GM19043 (cell line): ENCODE data around the gene PIPOX.

Experiments
- ATAC-seq: cut with Tn5 transposase; IDR thresholded peaks from one replicate; pipeline ENCODE4 v1.9.1; 2021; ENCODE audit warnings: low read depth; ENCODE audit not compliant: unreplicated experiment

PIPOX gene

GRCh38 chr17:29046473-29046839 is 3.5 kb downstream of the PIPOX start:
- ATAC-seq, result no peak

- ATAC-seq, result no peak
These were observed 5.8 kb downstream of the PIPOX start for GRCh38 chr17:29048440-29049368.

GRCh38 chr17:29049541-29050145 is 6.7 kb downstream of the PIPOX start:
- no peak for ATAC-seq

- ATAC-seq, result no peak
These were observed 7.2 kb downstream of the PIPOX start for GRCh38 chr17:29050176-29050575.

GRCh38 chr17:29051194-29051593 is 8.3 kb downstream of the PIPOX start:
- ATAC-seq, result no peak

- no peak for ATAC-seq
These were observed 8.8 kb downstream of the PIPOX start for GRCh38 chr17:29051731-29052130.

GRCh38 chr17:29054835-29055234 is 11.9 kb downstream of the PIPOX start:
- ATAC-seq, result no peak

- ATAC-seq, result no peak
These were observed 14.4 kb downstream of the PIPOX start for GRCh38 chr17:29057361-29057760.

- no peak for ATAC-seq
These were observed 15.4 kb downstream of the PIPOX start for GRCh38 chr17:29058391-29058790.

GRCh38 chr17:29059281-29059680 is 16.3 kb downstream of the PIPOX start:
- ATAC-seq, result no peak

GRCh38 chr17:29060475-29060874 is 17.5 kb downstream of the PIPOX start:
- no peak for ATAC-seq

- ATAC-seq, result no peak
These were observed 18.1 kb downstream of the PIPOX start for GRCh38 chr17:29061036-29061435.

GRCh38 chr17:29062215-29062614 is 19.3 kb downstream of the PIPOX start:
- ATAC-seq, result no peak

- ATAC-seq, result no peak
These were observed 21.1 kb downstream of the PIPOX start for GRCh38 chr17:29063992-29064391.

- no peak for ATAC-seq
These were observed 23.1 kb downstream of the PIPOX start for GRCh38 chr17:29066047-29066446.

- no peak for ATAC-seq
These were observed 23.7 kb downstream of the PIPOX start for GRCh38 chr17:29066606-29067005.

- no peak for ATAC-seq
These were observed 25.9 kb downstream of the PIPOX start for GRCh38 chr17:29068818-29069217.

- ATAC-seq, result no peak
These were observed 26.6 kb downstream of the PIPOX start for GRCh38 chr17:29069526-29070041.

GRCh38 chr17:29070308-29070707 is 27.4 kb downstream of the PIPOX start:
- ATAC-seq, result no peak

GRCh38 chr17:29070781-29071180 is 27.8 kb downstream of the PIPOX start:
- no peak for ATAC-seq

GRCh38 chr17:29071303-29071702 is 28.4 kb downstream of the PIPOX start:
- no peak for ATAC-seq

- no peak for ATAC-seq
These were observed 30.1 kb downstream of the PIPOX start for GRCh38 chr17:29073045-29073444.
